Caco-2 (cell line): Measurements from ENCODE around the gene GRAPL. TPM values are rescaled to one million over a fixed set of nuclear protein-coding genes. Genes with fewer than 3 reads are reported as not detected.
"Not testable (repeated sequence)": the region's sequence is repeated elsewhere in the genome, so short reads cannot be mapped to it uniquely, and the experiment has no call there.

Experiments
- BruUV-seq: library from RNA; stranded (reverse); fragments of 400-500 nt; replicated peaks from 2 replicates; lab custom pipeline; 2021; lab: Mats Ljungman, UMichigan
- CTCF ChIA-PET: fragments of 300-600 bp; sonication (Branson Sonifier 250); formaldehyde crosslinking; loops from one replicate; lab custom pipeline; 2022; ENCODE audit warnings: antibody characterized with exemption; lab: Charles Lee
- POLR2A ChIA-PET: fragments of 300-600 bp; sonication (Branson Sonifier 250); formaldehyde crosslinking; loops from one replicate; lab custom pipeline; 2022; ENCODE audit warnings: antibody characterized with exemption; lab: Charles Lee
- DNase-seq, 2 experiments: peaks; one replicate each; pipeline versions ENCODE4 v3.0.0 to v3.0.0-alpha.2; 2020 to 2022
- H3K27me3 ChIP-seq: replicated peaks from 2 replicates; pipeline ENCODE4 v1.6.0; 2011; ENCODE audit warnings: low read length; ENCODE audit not compliant: control insufficient read depth, insufficient read depth
- H3K36me3 ChIP-seq: 2 replicates; pipeline ENCODE4 v1.5.1; 2011; ENCODE audit warnings: low read length; ENCODE audit not compliant: control insufficient read depth, insufficient read depth
- H3K4me1 ChIP-seq: fragments of 250-450 bp; sonication (Bioruptor Pico); 2 replicates; pipeline ENCODE4 v1.5.1; 2020; ENCODE audit warnings: mild to moderate bottlenecking
- H3K4me3 ChIP-seq: 2 replicates; pipeline ENCODE4 v1.5.1; 2011; ENCODE audit warnings: low read depth, mild to moderate bottlenecking, control low read depth, low read length
- H3K9me3 ChIP-seq: fragments of 250-450 bp; sonication (Bioruptor Pico); 2 replicates; pipeline ENCODE4 v1.5.1; 2020; ENCODE audit warnings: mild to moderate bottlenecking, moderate library complexity
- H3K27ac Mint-ChIP-seq: one replicate; pipeline ENCODE4 v1.8.0; 2022; ENCODE audit warnings: mixed read lengths; ENCODE audit not compliant: unreplicated experiment
- H3K27me3 Mint-ChIP-seq: one replicate; pipeline ENCODE4 v1.8.0; 2022; ENCODE audit warnings: mixed read lengths; ENCODE audit not compliant: insufficient read depth, unreplicated experiment
- H3K36me3 Mint-ChIP-seq: one replicate; pipeline ENCODE4 v1.8.0; 2022; ENCODE audit warnings: mild to moderate bottlenecking, mixed read lengths; ENCODE audit not compliant: insufficient read depth, unreplicated experiment
- H3K4me1 Mint-ChIP-seq: one replicate; pipeline ENCODE4 v1.8.0; 2022; ENCODE audit warnings: low read depth, mixed read lengths; ENCODE audit not compliant: unreplicated experiment
- H3K4me3 Mint-ChIP-seq: one replicate; pipeline ENCODE4 v1.8.0; 2022; ENCODE audit warnings: mild to moderate bottlenecking, moderate library complexity, mixed read lengths; ENCODE audit not compliant: unreplicated experiment
- H3K9me3 Mint-ChIP-seq: one replicate; pipeline ENCODE4 v1.8.0; 2022; ENCODE audit warnings: mixed read lengths; ENCODE audit not compliant: unreplicated experiment
- intact Hi-C: fragments of 100-400 bp; cut with micrococcal nuclease; formaldehyde crosslinking; loops from one replicate; pipeline ENCODE4 v1.10.0; 2022; ENCODE audit not compliant: unreplicated experiment
- total RNA-seq: library from RNA; stranded (reverse); gene quantifications from 2 replicates; pipeline ENCODE4 v1.2.3, GENCODE V29; 2022

GRAPL gene
- total RNA-seq, 1 experiment from 2014 or later: not detected

DNA sequence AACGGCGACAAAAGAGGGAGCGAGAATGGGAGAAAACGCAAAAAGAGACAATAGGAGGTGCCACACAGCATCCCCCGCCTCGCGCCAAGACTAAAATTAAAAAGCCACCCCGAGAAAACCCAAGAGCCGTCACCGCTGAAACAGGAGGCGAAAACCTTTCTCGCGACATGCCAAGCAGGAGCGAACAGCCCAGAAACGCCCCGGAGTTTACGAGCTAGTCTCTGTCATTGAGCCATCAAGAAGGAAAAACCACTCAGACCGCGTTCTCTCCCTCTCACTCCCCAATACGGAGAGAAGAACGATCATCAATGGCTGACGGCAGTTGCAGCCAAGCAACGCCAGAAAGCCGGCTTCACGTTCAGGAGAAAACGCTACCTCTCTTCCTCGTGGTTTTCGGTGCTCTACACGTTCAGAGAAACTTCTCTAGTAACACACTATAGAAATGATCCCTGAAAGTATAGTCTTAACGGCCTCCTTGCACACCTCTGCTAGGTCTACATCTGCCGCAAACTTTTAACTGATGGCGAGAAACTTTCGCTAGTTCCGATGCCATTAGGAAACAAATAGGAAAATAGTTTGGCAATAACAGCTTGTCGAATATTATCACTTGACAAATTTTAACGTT, 62.5 kb downstream of the GRAPL start:
- CTCF ChIA-PET, intact Hi-C loops, H3K27me3 Mint-ChIP-seq: not testable (repeated sequence)

DNA sequence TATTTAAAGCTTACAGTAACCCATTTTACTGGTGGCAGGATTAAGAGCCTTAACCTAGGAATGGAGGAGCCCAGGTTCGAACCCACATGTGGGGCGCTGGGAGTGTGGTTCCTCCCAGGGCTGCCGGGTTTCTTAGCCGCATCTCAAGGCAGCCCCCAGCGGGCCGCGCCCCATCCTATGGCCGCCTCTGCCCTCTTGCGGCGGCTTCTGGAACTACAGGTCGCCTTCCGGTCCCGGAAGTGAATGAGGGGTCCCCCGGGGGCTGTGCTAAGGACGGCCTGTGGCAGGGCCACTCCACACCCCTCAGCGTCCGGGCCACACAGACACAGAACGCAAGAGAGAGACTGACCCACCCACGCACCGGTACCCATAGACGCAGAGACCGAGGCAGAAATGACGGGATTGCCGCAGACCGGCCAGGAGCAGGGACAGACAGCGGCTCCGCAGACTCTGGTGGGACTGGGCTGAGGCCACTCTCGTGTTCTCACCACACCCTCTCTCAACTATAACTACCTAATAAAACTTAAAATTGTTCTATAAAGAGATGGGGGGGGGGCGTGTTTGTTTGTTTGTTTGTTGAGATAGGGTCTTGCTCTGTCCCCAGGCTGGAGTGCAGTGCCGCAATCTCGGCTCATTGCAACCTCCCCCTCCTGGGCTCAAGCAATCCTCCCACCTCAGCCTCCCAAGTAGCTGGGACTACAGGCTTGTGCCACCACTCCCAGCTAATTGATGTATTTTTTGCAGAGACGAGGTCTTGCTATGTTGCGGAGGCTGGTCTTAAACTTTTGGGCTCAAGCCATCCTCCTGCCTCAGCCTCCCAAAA, 69.2 kb downstream of the GRAPL start:
- BruUV-seq, H3K36me3 Mint-ChIP-seq, H3K27me3 ChIP-seq, CTCF ChIA-PET, H3K9me3 ChIP-seq, H3K36me3 ChIP-seq, intact Hi-C loops, H3K4me3 Mint-ChIP-seq, H3K27me3 Mint-ChIP-seq, H3K27ac Mint-ChIP-seq, H3K9me3 Mint-ChIP-seq, H3K4me1 ChIP-seq, POLR2A ChIA-PET, H3K4me1 Mint-ChIP-seq: not testable (repeated sequence)
- peak in 1 of 2 experiments; percentile 7 for DNase-seq
- H3K4me3 ChIP-seq: peak overlapping the region; percentile 30

More for the DNA sequence above, 62.5 kb downstream of the GRAPL start:
- H3K4me3 ChIP-seq, H3K27ac Mint-ChIP-seq, H3K27me3 ChIP-seq, DNase-seq, H3K4me1 ChIP-seq, H3K9me3 ChIP-seq, H3K4me3 Mint-ChIP-seq, H3K36me3 ChIP-seq, POLR2A ChIA-PET, H3K4me1 Mint-ChIP-seq, H3K9me3 Mint-ChIP-seq, H3K36me3 Mint-ChIP-seq, BruUV-seq: not testable (repeated sequence)

DNA sequence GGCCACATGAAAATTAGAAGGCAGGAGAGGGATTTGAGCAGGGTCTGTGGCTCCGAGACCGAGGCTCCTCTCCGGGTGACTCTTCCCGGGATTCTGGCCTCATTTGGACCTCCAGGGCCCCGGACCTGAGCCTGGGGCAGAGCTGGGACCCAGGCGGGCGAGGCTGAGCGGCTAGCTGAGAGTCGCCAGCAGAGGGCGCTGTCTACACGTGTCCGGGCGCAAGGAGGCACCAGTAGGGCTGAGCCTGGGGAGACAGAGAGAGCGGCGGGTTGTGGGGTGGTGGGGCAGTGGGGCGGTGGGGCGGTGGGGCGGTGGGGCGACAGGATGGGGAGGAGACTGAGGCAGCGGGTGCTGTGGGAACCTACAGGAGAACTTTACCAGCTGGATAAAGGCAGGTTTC, 75.1 kb downstream of the GRAPL start:
- H3K27ac Mint-ChIP-seq, H3K36me3 ChIP-seq, H3K27me3 Mint-ChIP-seq, CTCF ChIA-PET, H3K9me3 ChIP-seq, DNase-seq, intact Hi-C loops, H3K4me3 Mint-ChIP-seq, H3K27me3 ChIP-seq, BruUV-seq, H3K4me1 ChIP-seq, H3K36me3 Mint-ChIP-seq, H3K9me3 Mint-ChIP-seq, POLR2A ChIA-PET, H3K4me3 ChIP-seq, H3K4me1 Mint-ChIP-seq: not testable (repeated sequence)

DNA sequence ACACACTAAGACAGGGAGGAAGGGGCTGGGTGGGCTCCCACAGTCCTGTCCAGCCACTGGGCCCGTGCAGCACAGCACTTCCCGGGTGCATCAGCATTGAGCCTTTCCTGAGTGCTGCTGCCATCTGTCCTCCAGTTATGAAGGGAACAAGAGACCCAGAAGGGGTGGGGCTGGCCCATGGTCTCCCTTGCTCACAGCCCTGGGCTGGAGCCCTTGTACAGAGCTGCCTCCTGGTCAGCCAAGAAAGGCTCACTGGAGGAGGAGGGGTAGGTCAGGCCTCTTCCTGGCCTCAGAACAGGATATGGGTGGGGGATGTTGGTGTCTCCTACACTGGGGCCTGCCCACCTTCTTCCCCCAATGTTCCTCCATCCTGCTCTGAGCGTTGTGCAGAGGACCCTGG, 76.0 kb downstream of the GRAPL start:
- intact Hi-C loops, H3K27me3 ChIP-seq, H3K36me3 ChIP-seq, H3K27ac Mint-ChIP-seq, H3K4me3 Mint-ChIP-seq, H3K4me3 ChIP-seq, CTCF ChIA-PET, POLR2A ChIA-PET, H3K4me1 Mint-ChIP-seq, H3K9me3 Mint-ChIP-seq, H3K36me3 Mint-ChIP-seq, DNase-seq, H3K9me3 ChIP-seq, BruUV-seq, H3K4me1 ChIP-seq, H3K27me3 Mint-ChIP-seq: not testable (repeated sequence)

Other genes with a start within 250 kb of the GRAPL start
- gene SLC5A10, start 175.4 kb upstream of the GRAPL start, total RNA-seq: 0.19 and 0.27 TPM in 2 replicates
- gene FAM83G, start 122.8 kb upstream of the GRAPL start, total RNA-seq: 24.3 and 28.1 TPM in 2 replicates
- 0.50 TPM in 1 of 2 replicates, not detected in the other for gene GRAP, start 80.6 kb upstream of the GRAPL start, total RNA-seq
- gene EPN2, start 109.8 kb downstream of the GRAPL start, total RNA-seq: 32.8 and 35.6 TPM in 2 replicates
- gene B9D1, start 235.1 kb downstream of the GRAPL start, total RNA-seq: 8.1 and 11.5 TPM in 2 replicates